Gastrocnemius medialis (tissue), 4 donors: ENCODE data around the gene ZNF653.

Experiments
- POLR2A ChIP-seq, 2 donors: fragments of 450-650 bp; IDR thresholded peaks; one replicate each; pipeline ENCODE4 v1.6.1; 2017; ENCODE audit warnings: antibody characterized with exemption in 2 of 2, mild to moderate bottlenecking in 2 of 2, moderate library complexity in 2 of 2
- TF ChIP-seq, protein P1 (sequence below), 5 experiments: fragments of 450-650 bp in 3 of 5; fragments of 200-600 bp in 2 of 5; sonication (generic) in 2 of 5; IDR thresholded peaks in 4 of 5; conservative IDR thresholded peaks in 1 of 5; 1 replicate in 4 of 5; 2 replicates in 1 of 5; pipeline ENCODE4 v1.5.1; 2016 to 2019; ENCODE audit warnings: antibody characterized with exemption in 5 of 5, mild to moderate bottlenecking in 3 of 5, moderate library complexity in 3 of 5

DNA sequence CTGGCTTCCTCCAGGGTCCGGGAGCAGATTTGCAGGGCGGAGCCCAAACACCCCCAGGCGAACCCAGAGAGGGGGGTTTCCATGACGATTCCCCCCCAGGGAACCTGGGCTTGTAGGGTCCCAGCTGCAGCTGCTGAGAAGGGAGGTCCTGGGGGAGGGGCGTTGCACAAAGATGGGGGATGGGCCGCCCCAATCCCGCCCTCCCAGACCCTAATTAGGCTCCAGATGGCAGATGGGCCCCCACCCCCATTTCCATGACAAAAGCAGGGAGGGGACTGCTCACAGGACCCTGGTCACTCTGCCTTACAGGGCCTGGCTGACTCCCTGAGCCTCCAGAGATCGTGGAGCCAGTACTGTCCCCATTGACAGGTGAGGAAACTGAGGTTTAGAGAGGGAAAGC lies 40.0 kb downstream of the ZNF653 start:
- TF ChIP-seq, protein P1, sequence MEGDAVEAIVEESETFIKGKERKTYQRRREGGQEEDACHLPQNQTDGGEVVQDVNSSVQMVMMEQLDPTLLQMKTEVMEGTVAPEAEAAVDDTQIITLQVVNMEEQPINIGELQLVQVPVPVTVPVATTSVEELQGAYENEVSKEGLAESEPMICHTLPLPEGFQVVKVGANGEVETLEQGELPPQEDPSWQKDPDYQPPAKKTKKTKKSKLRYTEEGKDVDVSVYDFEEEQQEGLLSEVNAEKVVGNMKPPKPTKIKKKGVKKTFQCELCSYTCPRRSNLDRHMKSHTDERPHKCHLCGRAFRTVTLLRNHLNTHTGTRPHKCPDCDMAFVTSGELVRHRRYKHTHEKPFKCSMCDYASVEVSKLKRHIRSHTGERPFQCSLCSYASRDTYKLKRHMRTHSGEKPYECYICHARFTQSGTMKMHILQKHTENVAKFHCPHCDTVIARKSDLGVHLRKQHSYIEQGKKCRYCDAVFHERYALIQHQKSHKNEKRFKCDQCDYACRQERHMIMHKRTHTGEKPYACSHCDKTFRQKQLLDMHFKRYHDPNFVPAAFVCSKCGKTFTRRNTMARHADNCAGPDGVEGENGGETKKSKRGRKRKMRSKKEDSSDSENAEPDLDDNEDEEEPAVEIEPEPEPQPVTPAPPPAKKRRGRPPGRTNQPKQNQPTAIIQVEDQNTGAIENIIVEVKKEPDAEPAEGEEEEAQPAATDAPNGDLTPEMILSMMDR (IDR thresholded peaks at IDR 0.05 in 4 of 5, conservative IDR thresholded peaks at IDR 0.05 in 1 of 5), result no peak
- no peak for TF ChIP-seq POLR2A (IDR thresholded peaks at IDR 0.05)
